Astrocyte (in vitro differentiated cells and primary cell): ENCODE data around the gene CTAGE6. TPM values are rescaled to one million over a fixed set of nuclear protein-coding genes. Genes with fewer than 3 reads are reported as not detected.
"Not testable (repeated sequence)": the region's sequence is repeated elsewhere in the genome, so short reads cannot be mapped to it uniquely, and the experiment has no call there.

Source experiments
- DNase-seq: peaks from one replicate; pipeline ENCODE4 v3.0.0-alpha.2; 2010; ENCODE audit warnings: low read depth
- FAIRE-seq: peaks from 2 replicates; lab custom pipeline; 2011; peaks lifted over from hg19 to GRCh38; lab: Jason Lieb, UNC
- H2AFZ ChIP-seq: 2 replicates; pipeline ENCODE4 v1.6.0; 2012; ENCODE audit warnings: low read depth, low read length, inconsistent platforms
- H3K27ac ChIP-seq: 2 replicates; pipeline ENCODE4 v1.5.1; 2011; ENCODE audit warnings: low read depth, low read length, inconsistent platforms
- H3K27me3 ChIP-seq: 2 replicates; pipeline ENCODE4 v1.6.0; 2011; ENCODE audit warnings: low read length, inconsistent platforms; ENCODE audit not compliant: insufficient read depth
- H3K36me3 ChIP-seq: 2 replicates; pipeline ENCODE4 v1.5.1; 2011; ENCODE audit warnings: low read length, inconsistent platforms; ENCODE audit not compliant: insufficient read depth
- H3K4me1 ChIP-seq: 2 replicates; pipeline ENCODE4 v1.5.1; 2011; ENCODE audit warnings: low read length, inconsistent platforms; ENCODE audit not compliant: insufficient read depth
- H3K4me2 ChIP-seq: 2 replicates; pipeline ENCODE4 v1.6.0; 2012; ENCODE audit warnings: low read length, inconsistent platforms
- H3K4me3 ChIP-seq: 2 replicates; pipeline ENCODE4 v1.5.1; 2011; ENCODE audit warnings: low read depth, mild to moderate bottlenecking, low read length, inconsistent platforms; ENCODE audit not compliant: insufficient read depth
- H3K79me2 ChIP-seq: 2 replicates; pipeline ENCODE4 v1.6.0; 2012; ENCODE audit warnings: mild to moderate bottlenecking, low read length, inconsistent platforms; ENCODE audit not compliant: insufficient read depth
- H3K9ac ChIP-seq: 2 replicates; pipeline ENCODE4 v1.6.0; 2012; ENCODE audit warnings: mild to moderate bottlenecking, low read length, inconsistent platforms
- H3K9me3 ChIP-seq: 2 replicates; pipeline ENCODE4 v1.5.1; 2012; ENCODE audit warnings: low read depth, mild to moderate bottlenecking, low read length, inconsistent platforms; ENCODE audit not compliant: insufficient read depth
- H4K20me1 ChIP-seq: 2 replicates; pipeline ENCODE4 v1.6.0; 2012; ENCODE audit warnings: low read length, inconsistent platforms; ENCODE audit not compliant: insufficient read depth
- H3K27ac Mint-ChIP-seq: one replicate; pipeline ENCODE4 v1.8.0; 2021; ENCODE audit warnings: mild to moderate bottlenecking, mixed read lengths; ENCODE audit not compliant: unreplicated experiment
- H3K27me3 Mint-ChIP-seq: one replicate; pipeline ENCODE4 v1.8.0; 2021; ENCODE audit warnings: low read depth, mixed read lengths; ENCODE audit not compliant: unreplicated experiment
- H3K36me3 Mint-ChIP-seq: one replicate; pipeline ENCODE4 v1.8.0; 2021; ENCODE audit warnings: low read depth, mixed read lengths; ENCODE audit not compliant: unreplicated experiment
- H3K4me1 Mint-ChIP-seq: one replicate; pipeline ENCODE4 v1.8.0; 2021; ENCODE audit warnings: low read depth, mixed read lengths; ENCODE audit not compliant: unreplicated experiment
- H3K4me3 Mint-ChIP-seq: one replicate; pipeline ENCODE4 v1.8.0; 2021; ENCODE audit warnings: mild to moderate bottlenecking, moderate library complexity, mixed read lengths; ENCODE audit not compliant: unreplicated experiment
- H3K9me3 Mint-ChIP-seq: one replicate; pipeline ENCODE4 v1.8.0; 2021; ENCODE audit warnings: mild to moderate bottlenecking, mixed read lengths; ENCODE audit not compliant: unreplicated experiment
- total RNA-seq: library from RNA; stranded (reverse); gene quantifications from 2 replicates; pipeline ENCODE4 v1.2.1, GENCODE V29; 2021

CTAGE6 gene
- total RNA-seq, 1 donor from 2014 or later, result 0.18 TPM

DNA sequence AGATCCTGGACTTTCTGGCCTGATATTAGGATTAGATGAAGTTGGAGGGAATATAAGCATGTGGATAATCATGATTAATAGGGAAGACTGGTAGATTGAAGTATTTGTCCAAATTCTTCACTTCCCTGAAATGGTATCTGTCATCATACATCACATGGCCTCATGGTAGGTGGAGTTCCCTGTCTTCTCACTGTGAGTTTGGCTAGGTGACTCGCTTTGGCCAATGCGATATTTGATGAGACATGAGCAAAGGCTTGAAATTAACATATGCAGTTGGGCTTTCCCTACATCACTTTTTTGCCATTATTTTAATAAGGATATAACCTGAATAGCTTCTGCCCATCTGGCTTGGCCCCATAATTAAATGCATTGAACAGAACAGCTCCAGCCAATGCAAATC is 35.1 kb upstream of the CTAGE6 start:
- not testable (repeated sequence) for H3K79me2 ChIP-seq, FAIRE-seq, H3K36me3 Mint-ChIP-seq

DNA sequence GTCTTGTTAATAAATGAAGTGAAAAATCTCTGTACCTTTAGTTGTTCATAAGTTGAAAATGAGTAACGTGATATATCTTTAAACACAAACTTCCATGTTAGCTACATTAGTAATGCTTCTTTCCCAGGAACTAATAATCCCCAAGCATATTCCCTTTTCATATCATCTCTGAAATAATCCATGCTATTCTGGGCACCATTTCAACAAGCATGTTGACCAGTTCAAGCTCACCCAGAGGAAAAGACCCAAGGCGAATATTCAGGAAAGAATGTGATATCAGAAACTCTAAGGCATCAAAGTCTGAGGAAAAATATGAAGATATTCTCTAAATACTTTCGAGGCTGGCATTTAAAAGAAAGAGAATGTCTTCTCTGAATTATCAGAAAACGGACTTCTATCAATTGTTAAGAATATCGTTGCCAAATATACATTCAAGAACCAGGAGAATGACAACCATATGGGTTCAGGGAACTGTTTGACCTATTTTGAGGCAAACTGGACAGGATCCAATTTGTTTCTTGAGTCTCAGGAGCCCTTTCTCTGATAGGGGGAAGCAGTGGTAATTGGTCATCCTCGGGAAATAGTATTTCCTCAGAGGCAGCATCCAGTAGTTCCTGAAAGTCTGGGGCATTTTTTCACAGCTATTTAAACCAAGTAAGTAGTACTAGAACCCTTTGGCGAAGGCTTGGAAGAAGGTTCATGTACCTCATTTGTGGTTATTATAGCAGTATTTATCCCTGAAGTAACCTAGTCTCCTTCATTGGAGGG is 28.1 kb upstream of the CTAGE6 start:
- not testable (repeated sequence) for H3K36me3 Mint-ChIP-seq, H3K9me3 Mint-ChIP-seq, H4K20me1 ChIP-seq, H3K36me3 ChIP-seq, H3K9ac ChIP-seq, H3K4me3 ChIP-seq, H2AFZ ChIP-seq, DNase-seq, H3K27me3 ChIP-seq, H3K9me3 ChIP-seq, H3K4me3 Mint-ChIP-seq, FAIRE-seq, H3K27ac ChIP-seq, H3K4me2 ChIP-seq, H3K27ac Mint-ChIP-seq, H3K79me2 ChIP-seq, H3K27me3 Mint-ChIP-seq, H3K4me1 ChIP-seq, H3K4me1 Mint-ChIP-seq

More for the DNA sequence above, 35.1 kb upstream of the CTAGE6 start:
- H3K27me3 Mint-ChIP-seq, H2AFZ ChIP-seq, H3K4me1 Mint-ChIP-seq, H3K4me1 ChIP-seq, H3K4me3 ChIP-seq, H3K9ac ChIP-seq, H3K27ac ChIP-seq, H3K9me3 ChIP-seq, H3K9me3 Mint-ChIP-seq, H3K36me3 ChIP-seq, DNase-seq, H3K27ac Mint-ChIP-seq, H3K4me2 ChIP-seq, H3K4me3 Mint-ChIP-seq, H3K27me3 ChIP-seq, H4K20me1 ChIP-seq: not testable (repeated sequence)

DNA sequence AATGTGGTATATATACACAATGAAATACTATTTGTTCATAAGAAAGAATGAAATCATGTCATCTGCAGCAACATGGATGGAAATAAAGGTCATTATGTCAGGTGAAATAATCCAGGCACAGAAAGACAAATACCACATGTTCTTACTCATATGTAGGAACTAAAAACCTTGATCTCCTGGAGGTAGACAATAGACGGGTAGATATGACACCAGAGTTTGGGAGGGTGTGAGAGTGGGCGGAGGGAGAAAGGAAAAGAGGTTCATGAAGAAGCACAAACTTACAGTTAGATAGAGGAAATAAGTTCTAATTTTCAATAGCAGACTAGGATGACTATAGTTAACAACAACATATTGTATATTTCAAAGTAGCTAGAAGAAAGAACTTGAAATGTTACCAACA is 22.1 kb upstream of the CTAGE6 start:
- not testable (repeated sequence) for H3K4me1 ChIP-seq, H3K4me1 Mint-ChIP-seq, DNase-seq, H3K36me3 ChIP-seq, FAIRE-seq, H3K9me3 Mint-ChIP-seq, H3K27ac Mint-ChIP-seq, H2AFZ ChIP-seq, H3K9ac ChIP-seq, H4K20me1 ChIP-seq, H3K27ac ChIP-seq, H3K27me3 ChIP-seq, H3K4me3 ChIP-seq, H3K9me3 ChIP-seq, H3K79me2 ChIP-seq, H3K36me3 Mint-ChIP-seq, H3K27me3 Mint-ChIP-seq, H3K4me3 Mint-ChIP-seq, H3K4me2 ChIP-seq

DNA sequence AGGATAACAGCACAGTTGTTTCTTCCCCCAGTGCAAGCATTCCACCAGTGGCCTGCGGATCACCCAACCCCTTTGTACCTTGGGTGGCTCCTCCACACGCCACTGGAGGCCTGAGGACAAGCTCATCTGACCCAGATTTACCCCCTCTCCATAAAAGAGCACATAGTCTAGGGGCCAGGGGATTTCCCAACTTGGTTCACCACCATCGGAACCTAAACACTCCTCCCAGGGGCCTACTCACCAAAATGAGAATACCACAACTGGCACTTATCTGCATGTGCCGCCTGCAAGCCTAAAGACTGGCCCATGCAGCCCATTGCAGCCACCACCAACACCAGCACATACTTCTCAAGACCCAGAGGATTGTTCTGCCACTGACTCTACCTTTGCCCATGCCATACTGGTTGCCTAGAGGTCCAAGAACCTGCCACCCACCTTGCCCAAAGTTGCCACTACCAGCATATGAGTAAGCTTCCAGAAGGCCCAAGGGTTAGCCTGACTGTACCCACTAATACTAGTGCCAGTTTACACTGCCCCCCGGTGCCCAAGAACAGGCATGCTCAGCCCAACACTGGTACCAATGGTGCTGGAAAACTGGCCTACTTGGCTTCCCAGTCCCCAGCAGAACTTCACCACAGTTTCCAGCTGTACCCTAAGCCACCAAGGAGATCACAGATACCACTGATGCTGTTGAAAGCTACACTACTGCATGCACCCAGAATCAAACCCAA is 15.4 kb upstream of the CTAGE6 start:
- not testable (repeated sequence) for H4K20me1 ChIP-seq, H3K9ac ChIP-seq, H3K27me3 Mint-ChIP-seq, H3K4me1 ChIP-seq, H3K27me3 ChIP-seq, H3K36me3 ChIP-seq, H3K79me2 ChIP-seq, H3K4me3 Mint-ChIP-seq, H3K9me3 Mint-ChIP-seq, H3K9me3 ChIP-seq, FAIRE-seq, H3K27ac Mint-ChIP-seq, H3K4me3 ChIP-seq, H3K27ac ChIP-seq, DNase-seq, H3K4me1 Mint-ChIP-seq, H3K36me3 Mint-ChIP-seq, H3K4me2 ChIP-seq, H2AFZ ChIP-seq

DNA sequence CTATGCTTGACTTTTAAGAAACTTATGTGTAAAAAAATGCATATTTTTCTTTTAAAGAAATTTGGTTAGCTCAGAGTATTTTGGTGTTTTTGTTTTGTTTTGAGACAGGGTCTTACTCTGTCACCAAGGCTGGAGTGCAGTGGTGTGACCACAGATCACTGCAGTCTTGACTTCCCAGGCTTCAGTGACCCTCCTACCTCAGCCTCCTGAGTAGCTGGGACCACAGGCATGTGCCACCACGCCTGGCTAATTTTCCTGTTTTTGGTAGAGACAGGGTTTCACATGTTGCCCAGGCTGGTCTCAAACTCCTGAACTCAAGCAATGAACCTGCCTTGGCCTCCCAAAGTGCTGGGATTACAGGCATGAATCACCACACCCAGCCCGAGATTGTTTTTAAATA is 10.0 kb upstream of the CTAGE6 start:
- H3K4me2 ChIP-seq, H3K27me3 Mint-ChIP-seq, H3K36me3 Mint-ChIP-seq, H3K9ac ChIP-seq, DNase-seq, H3K27ac ChIP-seq, H3K27me3 ChIP-seq, H4K20me1 ChIP-seq, H2AFZ ChIP-seq, H3K9me3 Mint-ChIP-seq, H3K4me1 Mint-ChIP-seq, H3K4me1 ChIP-seq, FAIRE-seq, H3K4me3 Mint-ChIP-seq, H3K9me3 ChIP-seq, H3K4me3 ChIP-seq, H3K36me3 ChIP-seq, H3K79me2 ChIP-seq, H3K27ac Mint-ChIP-seq: not testable (repeated sequence)

DNA sequence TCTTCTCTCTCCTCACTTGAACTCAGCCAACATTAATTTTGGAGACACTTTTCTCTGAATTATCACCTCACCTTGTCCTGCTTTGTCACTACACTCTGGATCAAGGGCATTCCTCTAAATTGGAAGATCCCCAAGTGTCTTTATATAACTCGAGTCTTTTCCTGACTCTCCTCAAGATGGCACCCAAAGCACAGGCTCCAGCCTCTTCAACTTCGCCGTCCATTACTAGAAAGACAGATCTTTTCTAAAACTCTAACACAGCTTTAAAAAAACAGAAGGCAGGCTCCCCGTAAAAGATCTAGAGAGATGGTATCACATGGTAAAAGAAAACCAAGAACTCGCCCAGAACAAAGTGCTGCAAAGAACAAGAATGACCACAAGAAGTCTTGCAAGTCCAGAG is 8.2 kb upstream of the CTAGE6 start:
- not testable (repeated sequence) for H3K79me2 ChIP-seq, H3K4me2 ChIP-seq, H3K36me3 ChIP-seq, DNase-seq, H3K4me1 Mint-ChIP-seq, H3K9me3 ChIP-seq, H3K9ac ChIP-seq, H3K36me3 Mint-ChIP-seq, H3K9me3 Mint-ChIP-seq, H3K27ac ChIP-seq, H3K4me1 ChIP-seq, H3K27ac Mint-ChIP-seq, H3K27me3 Mint-ChIP-seq, H3K27me3 ChIP-seq, H2AFZ ChIP-seq, H3K4me3 ChIP-seq, H3K4me3 Mint-ChIP-seq, H4K20me1 ChIP-seq
- FAIRE-seq, result peak; percentile 50
